Stimulated activated CD8-positive, alpha-beta memory T cell treated with anti-CD3 and anti-CD28 coated beads, Interleukin-12 subunit alpha, Interleukin-12 subunit beta, amount 100 ng/mL, for 1 hour (primary cell): ENCODE data around the gene FAM9A.
"Not testable (repeated sequence)": the region's sequence is repeated elsewhere in the genome, so short reads cannot be mapped to it uniquely, and the experiment has no call there.

ENCODE experiments used
- DNase-seq: peaks from one replicate; pipeline ENCODE4 v3.0.0-alpha.2; 2020; ENCODE audit warnings: low read depth

Gene FAM9A

GRCh38 chrX:8803326-8803725, 2.1 kb upstream of the FAM9A start:
- DNase-seq = no peak

DNA sequence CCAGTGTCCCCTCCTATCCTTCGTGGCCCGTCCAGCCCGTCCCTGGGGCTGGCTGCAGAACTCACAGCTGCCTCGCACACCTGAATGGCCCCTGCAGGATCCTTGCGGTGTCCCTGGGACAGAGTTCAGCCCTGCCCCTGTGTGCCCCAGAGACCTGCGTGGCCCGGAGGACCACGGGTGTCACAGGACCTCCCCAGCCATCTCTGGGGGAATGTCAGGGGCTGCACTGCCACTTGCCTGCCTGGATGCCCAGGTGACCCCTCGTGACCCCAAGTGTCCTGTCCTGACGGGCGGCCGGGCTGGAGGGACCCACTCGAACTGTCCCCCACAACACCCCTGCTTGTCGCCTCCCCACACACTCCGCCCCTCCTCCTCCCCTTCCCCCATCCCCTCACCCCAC, 832 bp downstream of the FAM9A start:
- DNase-seq = not testable (repeated sequence)

DNA sequence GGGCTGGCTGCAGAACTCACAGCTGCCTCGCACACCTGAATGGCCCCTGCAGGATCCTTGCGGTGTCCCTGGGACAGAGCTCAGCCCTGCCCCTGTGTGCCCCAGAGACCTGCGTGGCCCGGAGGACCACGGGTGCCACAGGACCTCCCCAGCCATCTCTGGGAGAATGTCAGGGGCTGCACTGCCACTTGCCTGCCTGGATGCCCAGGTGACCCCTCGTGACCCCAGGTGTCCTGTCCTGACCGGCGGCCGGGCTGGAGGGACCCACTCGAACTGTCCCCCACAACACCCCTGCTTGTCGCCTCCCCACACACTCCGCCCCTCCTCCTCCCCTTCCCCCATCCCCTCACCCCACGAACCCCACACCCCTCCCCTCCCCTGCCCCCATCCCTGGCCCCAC, 1.9 kb downstream of the FAM9A start:
- not testable (repeated sequence) for DNase-seq

DNA sequence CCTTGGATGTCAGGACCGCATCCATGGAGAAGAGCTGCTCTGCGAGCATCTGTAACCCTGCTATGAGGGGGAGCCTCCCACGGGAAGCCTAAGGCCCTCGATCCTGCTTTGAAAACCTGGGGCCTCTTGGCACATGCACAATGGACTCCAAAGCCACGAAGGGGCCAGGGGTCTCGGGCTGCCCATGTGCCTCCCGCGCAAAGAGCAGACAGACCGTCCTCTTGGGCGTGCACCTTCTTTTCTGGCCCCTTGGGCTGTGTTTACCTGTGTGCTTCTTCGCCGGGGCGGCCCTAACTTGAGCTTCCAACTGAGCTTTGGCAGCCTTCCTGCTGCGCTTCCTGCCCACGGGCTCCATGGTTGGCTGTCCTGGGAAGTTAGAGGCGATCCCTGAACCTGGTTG, 2.5 kb downstream of the FAM9A start:
- DNase-seq = not testable (repeated sequence)

DNA sequence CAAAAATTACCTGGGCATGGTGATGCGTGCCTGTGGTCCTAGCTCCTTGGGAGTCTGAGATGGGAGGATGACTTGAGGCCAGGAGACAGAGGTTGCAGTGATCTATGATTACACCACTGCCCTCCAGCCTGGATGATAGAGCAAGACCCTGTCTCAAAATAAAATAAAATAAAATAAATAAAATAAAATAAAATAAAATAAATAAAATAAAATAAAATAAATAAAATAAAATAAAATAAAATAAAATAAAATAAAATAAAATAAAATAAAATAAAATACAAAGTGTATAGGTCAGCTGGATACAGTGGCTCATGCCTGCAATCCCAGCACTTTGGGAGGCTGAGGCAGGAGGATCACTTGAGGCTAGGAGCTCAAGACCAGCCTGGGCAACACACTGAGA, 14.1 kb downstream of the FAM9A start:
- not testable (repeated sequence) for DNase-seq

DNA sequence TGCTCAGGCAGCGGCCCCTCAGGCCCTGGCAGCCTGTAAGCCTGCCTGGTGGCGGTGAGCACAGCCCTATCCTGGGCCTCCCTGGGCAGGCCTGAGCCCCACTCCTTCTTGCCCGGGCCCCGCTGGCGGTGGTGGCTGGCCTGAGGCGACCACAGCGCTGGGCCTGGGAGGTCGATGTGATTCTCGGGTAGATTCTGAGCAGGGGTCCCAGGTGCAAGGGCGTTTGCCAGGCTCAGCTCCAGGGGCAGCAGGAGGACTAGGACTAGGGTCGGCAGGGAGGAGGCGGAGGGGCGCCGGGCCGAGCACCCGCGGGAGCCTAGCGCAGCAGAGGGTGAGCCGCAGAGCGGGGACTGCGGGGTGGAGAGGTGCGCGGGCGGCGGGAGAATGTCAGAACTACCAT, 17.0 kb downstream of the FAM9A start:
- DNase-seq = no peak

- DNase-seq = no peak
These were observed 17.5 kb downstream of the FAM9A start for GRCh38 chrX:8783714-8784098.

DNA sequence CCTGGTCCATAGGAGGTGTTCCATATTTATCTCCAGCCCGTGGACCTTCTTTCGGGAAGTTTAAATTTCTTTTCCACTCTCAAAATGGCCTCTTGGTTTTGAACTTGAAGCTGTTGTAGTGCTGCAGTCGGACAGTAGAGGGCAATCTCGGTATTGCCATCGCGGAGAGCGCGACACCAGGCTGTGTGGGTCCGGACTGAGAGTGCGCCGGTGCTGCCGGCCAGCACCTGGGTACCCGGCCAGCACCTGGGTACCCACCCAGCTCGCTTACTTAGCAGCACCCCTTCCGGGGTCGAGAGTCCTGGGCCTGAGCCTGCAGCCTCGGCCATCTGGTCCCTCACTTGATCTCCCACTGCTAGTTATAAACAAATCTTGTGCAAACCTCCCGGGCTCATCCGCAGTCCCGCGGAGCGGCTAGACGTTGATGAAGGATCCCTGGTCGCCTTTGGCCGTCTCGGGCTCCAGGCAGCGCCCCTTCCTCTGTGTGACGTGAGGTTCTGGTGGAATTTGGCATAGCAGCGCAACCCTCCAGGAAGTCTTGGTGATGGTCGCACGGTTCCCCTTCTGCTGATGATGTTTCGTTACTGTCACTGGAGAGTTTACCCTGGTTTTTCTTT, 18.0 kb downstream of the FAM9A start:
- DNase-seq = no peak

GRCh38 chrX:8782595-8782994, 18.6 kb downstream of the FAM9A start:
- no peak for DNase-seq

GRCh38 chrX:8781921-8782320, 19.3 kb downstream of the FAM9A start:
- DNase-seq = not testable (repeated sequence)

- no peak for DNase-seq
These were observed 28.1 kb downstream of the FAM9A start for GRCh38 chrX:8773117-8773516.

GRCh38 chrX:8760021-8760420, 41.2 kb downstream of the FAM9A start:
- DNase-seq = no peak

GRCh38 chrX:8758706-8759105, 42.5 kb downstream of the FAM9A start:
- DNase-seq = not testable (repeated sequence)

DNA sequence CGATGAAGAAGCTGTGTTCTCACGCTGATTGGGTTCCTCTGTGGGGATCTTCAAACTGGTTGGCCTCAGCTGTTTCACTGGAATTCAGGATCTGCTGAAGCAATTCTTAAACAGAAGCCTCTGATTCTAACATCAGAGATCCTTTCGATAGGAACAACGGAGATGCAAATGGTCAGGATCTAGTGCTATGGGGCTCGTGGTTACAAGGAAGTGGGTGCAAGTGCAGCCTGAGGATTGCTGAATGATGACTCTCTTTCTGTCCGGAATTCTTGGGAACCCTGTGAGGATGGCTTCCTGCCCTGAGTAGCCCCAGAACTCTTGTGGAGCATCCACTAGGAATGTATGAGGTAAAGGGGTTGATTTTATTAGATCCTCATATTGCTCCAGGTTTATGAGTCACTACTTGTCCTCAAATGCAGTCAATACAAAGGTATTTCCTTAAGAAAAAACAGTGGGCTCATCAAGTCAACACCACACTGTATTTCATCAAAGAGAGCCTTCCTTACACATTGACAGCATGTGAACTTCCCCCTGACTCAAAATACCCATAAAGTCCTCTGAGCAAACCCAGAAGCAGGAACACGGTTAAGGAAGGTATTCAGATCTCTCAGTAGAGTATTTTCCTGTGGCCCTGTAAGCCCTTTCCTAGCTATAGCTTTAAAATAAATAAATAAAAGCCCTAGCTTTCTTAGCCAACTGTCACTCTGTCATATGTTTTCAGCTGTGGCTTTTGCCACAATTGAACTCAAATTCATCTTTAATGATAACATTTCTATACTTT, 43.4 kb downstream of the FAM9A start:
- not testable (repeated sequence) for DNase-seq

GRCh38 chrX:8755813-8756212, 45.4 kb downstream of the FAM9A start:
- DNase-seq = no peak

GRCh38 chrX:8755116-8755515, 46.1 kb downstream of the FAM9A start:
- no peak for DNase-seq

DNA sequence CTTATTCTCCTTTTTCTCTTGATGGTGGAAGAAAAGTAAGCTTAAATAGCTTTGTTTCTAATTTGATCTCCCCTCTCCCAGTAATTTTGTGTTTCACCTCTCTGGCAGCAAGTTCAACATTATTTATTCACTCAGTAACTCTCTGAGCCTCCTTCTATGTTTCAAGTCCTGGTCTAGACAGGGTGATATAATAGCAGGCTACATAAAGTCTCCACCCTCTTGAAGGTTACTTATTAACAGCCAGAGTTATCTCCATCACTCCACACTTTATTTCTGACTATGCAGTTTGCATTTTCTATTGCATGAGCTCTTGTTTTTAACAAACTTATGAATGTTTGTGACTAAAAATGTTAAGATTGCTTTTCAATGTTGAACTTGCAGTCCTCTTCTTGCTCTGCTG, 51.5 kb downstream of the FAM9A start:
- no peak for DNase-seq

DNA sequence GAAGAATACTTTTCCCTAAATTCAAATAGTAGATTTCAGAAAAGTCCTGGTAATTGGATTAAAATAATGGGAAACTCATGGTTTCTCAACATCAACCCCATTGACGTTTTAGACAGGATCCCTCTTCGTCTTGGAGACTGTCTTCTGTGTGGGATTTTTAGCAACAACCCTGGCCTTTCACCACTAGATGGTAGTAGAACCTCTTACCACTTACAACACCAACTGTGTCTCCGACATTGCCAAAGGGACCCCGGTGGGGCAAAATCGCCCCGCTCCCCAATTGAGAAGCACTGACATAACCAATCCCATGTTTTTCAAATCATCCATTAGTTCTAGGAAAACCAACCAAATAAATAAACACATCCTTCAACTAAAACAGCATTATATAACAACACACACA, 52.3 kb downstream of the FAM9A start:
- DNase-seq = no peak

GRCh38 chrX:8743126-8743732, 58.0 kb downstream of the FAM9A start:
- DNase-seq = peak; percentile 32

- DNase-seq = no peak
These were observed 59.2 kb downstream of the FAM9A start for GRCh38 chrX:8741981-8742380.
